Measurements from ENCODE around the gene ANO8.
"Not testable (repeated sequence)": the region's sequence is repeated elsewhere in the genome, so short reads cannot be mapped to it uniquely, and the experiment has no call there.

Gene ANO8

DNA sequence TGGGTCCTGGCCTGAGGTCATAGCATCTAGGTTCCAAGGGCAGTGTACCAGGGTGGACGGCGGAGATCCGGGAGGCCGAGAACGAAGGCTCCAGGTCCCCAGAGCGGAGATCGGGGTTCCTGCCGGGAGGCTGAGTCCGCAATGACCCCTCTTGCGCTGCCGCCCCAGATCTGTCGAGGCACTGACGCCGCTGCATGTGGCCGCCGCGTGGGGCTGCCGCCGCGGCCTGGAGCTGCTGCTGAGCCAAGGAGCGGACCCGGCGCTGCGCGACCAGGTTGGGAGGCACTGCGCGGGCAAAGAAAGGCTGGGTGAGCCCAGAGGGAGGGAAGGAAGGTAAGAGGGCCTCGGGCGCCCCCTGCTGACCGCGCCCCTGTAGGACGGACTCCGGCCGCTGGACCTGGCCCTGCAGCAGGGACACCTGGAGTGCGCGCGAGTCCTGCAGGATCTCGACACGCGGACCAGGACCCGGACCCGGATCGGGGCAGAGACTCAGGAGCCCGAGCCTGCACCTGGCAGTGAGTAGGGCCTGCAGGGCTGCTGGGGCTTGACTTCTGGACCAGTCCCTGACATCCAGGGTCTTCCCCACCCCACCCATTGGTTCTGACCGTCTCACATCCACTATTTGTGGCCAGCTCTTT, 52.0 kb downstream of the ANO8 start:
- peak; percentile 87 for DNase-seq

GRCh38 chr19:17281391-17282304, 53.0 kb downstream of the ANO8 start, which contains the start of gene ANKLE1:
TSS of gene ANKLE1 (plus strand) at chr19:17281901. CDS start at chr19:17281921, 20 bp downstream.
- DNase-seq, result peak; percentile 63

GRCh38 chr19:17279436-17279835, 55.2 kb downstream of the ANO8 start:
- DNase-seq, result no peak

GRCh38 chr19:17275441-17276175, 59.0 kb downstream of the ANO8 start:
- DNase-seq, result no peak

- DNase-seq, result not testable (repeated sequence)
Observed at GRCh38 chr19:17274892-17275291, 59.8 kb downstream of the ANO8 start.
